HG03439 (cell line): Measurements from ENCODE around the gene TDRD15.
"Not testable (repeated sequence)": the region's sequence is repeated elsewhere in the genome, so short reads cannot be mapped to it uniquely, and the experiment has no call there.

Source experiments
- ATAC-seq: cut with Tn5 transposase; IDR thresholded peaks from one replicate; pipeline ENCODE4 v1.9.1; 2021; ENCODE audit warnings: mild to moderate bottlenecking, moderate library complexity; ENCODE audit not compliant: unreplicated experiment

Gene TDRD15

GRCh38 chr2:21142149-21142548 lies 18.4 kb downstream of the TDRD15 start:
- ATAC-seq: no peak

DNA sequence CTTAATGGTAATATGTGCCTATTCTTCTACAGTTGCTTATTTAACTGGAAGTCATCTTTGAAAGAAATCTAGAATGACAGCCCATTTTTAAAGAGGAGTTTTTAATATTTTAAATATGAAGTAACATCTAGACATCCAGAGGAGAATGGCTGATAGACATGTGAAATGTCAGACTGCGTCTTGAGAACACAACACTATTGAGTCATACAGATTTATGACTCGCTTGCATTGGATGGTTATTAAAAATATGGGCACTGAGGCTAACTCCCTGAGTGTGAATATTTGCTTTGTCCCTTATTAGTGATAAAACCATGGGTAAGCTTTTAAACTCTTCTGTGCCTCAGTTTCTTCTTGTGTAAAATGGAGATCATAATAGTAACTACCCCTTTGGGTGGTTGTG lies 22.9 kb downstream of the TDRD15 start:
- no peak for ATAC-seq

DNA sequence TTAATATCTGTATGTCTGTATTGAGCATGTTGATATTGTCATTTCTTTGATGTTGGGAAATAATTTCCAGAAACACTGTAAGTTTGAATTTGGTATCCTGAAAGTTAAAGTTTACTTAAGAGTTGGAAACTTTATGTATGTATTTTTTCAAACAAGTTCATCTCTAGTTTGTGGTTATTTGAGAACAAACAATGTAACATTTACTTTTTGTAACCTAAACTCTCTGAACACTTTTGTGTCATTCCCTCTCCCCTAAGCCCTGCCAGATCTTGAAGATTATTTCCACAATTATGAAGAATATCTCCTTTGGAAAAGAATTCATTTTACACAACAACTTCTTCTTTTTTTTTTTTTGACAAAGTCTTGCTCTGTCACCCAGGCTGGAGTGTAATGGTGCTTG lies 24.9 kb downstream of the TDRD15 start:
- ATAC-seq: no peak

DNA sequence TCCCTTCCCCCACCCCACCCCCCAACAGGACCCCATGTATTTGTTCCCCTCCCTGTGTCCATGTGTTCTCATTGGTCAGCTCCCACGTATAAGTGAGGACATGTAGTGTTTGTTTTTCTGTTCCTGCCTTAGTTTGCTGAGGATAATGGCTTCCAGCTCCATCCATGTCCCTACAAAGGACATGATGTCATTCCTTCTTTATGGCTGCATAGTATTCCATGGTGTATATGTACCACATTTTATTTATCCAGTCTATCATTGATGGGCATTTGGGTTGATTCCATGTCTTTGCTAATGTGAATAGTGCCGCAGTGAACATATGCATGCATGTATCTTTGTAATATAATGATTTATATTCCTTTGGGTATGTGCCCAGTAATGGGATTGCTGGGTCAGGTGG lies 27.5 kb downstream of the TDRD15 start:
- not testable (repeated sequence) for ATAC-seq

DNA sequence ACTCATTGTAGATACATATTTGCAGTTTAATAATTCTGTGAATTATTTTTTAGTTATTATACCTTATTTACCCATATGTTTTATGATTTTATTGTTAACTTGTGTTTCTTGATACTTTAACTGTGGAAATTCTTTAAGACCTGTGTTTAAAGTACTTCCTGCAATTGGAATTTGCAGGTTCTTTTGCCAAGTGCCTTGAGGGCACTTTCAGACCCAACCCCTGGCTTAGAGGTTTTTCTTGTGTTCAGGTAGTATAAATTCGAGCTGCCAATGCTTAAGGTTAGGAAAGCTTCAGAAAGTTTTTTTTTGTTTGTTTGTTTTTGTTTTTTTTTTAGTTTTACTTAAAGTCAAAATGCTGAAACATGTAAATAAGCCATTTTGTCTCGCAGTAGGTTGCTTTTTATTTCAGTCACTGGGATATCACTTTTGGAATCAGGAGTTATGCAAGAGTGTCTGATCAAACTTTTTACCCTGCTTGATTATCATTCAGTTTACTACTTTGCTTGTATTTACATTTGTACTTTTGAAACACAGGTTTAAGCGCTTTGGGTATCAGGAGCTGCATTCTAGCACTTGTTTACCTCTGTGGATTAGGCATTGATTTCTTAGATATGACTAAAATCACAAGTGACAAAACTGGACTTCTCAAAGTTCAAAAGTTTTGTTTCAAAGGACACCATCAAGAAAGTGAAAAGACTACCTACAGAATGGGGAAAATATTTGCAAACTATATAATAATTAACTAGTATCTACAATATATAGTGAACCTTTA lies 31.8 kb downstream of the TDRD15 start:
- ATAC-seq: no peak

DNA sequence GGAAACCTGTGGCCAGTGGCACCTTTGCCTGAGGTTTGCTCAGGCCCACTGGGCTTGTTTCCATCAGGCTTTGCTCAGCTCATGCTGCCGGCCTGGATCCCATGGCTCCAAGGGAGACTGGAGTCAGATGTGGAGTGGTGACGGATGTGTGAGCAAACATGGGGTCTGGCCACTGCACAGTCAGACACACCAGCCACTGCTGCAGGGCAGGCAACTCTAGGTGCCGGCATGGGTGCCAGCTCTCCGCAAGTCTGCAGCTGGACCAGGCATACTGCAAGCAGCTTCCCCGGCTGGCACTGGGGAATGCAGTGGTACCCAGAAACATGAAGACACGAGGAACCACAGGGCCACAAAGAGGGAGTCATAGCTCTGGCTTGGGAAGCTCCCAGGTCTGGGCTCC lies 37.4 kb downstream of the TDRD15 start:
- ATAC-seq: no peak

DNA sequence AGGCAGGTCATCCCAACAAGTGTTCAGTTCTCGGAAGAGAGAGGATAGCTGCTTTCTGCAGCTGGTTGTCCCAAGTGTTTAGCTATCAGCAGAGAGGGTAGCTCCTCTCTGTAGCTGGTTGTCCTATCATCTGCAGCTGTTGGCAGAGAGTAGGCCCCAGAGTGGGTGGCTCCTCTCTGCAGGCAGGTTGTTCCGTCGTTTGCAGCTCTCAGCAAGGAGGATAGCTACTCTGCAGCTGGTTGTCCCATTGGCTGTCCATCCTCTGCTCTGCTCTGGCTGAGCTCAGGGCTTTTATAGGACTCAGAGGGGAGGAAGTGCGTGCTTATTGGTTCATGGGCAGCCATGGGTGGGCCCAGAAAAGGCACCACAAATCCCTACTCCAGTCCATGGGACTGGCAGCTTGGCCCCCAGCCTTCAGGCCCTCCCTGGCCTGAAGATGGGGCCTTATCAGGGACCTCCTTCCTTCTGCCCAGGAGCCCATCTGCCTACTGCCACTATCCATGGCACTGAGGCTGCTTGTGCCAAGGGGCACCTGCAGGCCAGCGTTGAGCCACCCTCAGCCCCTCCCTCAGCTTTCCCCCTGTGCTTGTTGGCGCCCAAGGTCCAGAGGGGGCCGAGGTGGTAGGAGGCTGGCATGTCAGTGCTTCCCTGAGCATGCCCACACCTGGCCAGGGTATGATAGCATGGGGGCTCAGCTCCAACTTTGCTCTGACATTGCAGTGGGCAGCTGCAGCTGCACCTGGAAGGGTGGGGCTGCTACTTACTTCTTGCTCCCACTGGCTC lies 38.3 kb downstream of the TDRD15 start:
- no peak for ATAC-seq

DNA sequence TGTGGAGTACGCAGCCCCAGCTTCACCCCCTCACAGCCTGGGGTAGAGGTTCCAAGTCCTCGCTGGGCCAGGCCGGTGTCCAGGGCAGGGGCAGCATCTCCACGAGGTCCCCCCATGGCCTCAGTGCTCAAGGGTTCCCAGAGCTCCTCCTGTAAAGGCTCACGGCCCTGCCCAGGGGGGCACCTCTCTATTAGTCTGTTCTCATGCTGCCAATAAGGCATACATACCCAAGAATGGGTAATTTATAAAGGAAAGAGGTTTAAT lies 38.8 kb downstream of the TDRD15 start:
- no peak for ATAC-seq

- no peak for ATAC-seq
Measured at GRCh38 chr2:21163213-21163612, 39.4 kb downstream of the TDRD15 start.

DNA sequence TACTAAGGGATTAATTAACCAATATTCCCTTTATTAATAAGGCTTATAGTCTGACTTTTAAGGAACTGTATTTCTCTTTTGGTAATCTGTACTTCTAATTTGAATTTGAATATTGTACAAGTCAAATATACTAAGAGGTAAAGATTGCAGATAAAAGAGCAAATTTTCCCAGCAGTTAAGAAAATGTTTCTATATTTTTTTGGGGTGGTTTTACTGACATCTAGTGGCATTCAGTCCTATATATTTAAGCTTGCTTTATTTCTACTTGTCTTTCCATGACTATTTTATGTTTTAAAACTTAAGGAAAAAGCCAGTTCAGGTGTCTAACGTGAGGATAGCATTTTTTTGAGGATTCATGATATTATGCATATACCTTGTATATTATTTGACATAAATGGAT lies 41.6 kb downstream of the TDRD15 start:
- ATAC-seq: no peak

GRCh38 chr2:21175895-21176646 lies 52.3 kb downstream of the TDRD15 start:
- no peak for ATAC-seq

DNA sequence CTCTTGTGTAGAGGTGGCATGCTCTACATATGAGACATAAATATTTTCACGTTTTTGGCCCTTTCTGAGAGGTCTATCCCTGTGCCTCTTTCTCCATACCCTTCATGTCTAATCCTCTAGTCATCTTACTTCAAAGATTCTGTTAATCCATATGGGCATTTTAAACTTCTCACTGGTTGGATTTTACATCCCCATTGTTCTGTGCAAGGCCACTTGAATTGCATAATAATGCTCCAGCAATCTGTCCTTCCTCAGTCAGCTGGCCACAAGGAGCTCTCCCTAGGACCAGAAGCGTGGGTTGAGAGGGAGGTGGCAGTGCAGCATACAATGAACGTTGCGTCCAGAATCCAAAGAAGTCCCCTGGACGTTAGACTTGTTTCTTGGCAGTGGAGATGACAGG lies 58.2 kb downstream of the TDRD15 start:
- ATAC-seq: no peak

GRCh38 chr2:21183306-21183705 lies 59.5 kb downstream of the TDRD15 start:
- ATAC-seq: no peak

DNA sequence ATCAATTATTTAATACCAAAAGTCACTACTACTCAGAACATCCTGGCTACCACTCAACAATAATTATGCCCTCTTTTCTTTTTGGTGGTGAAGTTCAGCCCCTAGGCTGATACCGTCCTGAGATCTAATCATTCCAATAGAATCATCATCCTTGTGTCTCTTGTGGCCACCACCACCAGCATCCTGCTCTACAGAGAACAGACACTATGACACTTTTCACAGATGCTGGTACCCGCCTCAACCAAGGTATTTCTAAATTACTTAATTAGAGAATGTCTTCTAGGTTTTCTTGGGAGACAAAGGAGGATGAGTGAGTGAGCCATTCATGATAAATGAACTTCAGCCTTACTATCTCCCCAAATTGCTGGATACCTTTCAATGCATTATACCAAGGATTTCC lies 60.0 kb downstream of the TDRD15 start:
- ATAC-seq: no peak

DNA sequence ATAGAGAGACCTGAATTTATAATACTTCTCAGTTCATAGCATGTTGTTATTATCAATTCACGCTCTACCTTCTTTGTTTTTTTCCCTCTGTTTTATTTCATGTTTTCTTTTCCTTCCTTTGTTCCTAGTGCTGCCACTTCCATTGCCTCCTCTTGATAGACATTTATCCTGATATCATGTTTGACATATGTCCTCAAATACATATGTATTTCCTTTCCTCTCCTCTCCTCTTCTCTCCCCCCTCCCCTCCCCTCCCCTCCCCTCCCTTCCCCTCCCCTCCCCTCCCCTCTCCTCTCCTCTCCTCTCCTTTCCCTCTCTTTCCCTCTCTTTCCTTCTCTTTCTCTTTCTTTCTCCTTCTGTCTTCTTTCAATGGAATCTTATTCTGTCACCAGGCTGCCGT lies 67.8 kb downstream of the TDRD15 start:
- ATAC-seq: no peak
